PC-3 (cell line): ENCODE data around the gene ZNF488.

ENCODE experiments used
- CTCF ChIP-seq: fragments of 300-600 bp; sonication (generic); conservative IDR thresholded peaks from 2 replicates; pipeline ENCODE4 v1.5.1; 2017; ENCODE audit warnings: antibody characterized with exemption, low read depth, mild to moderate bottlenecking, low read length
- EZH2phosphoT487 ChIP-seq: fragments of 300-600 bp; sonication (generic); IDR thresholded peaks from 2 replicates; pipeline ENCODE4 v1.6.1; 2018; ENCODE audit warnings: mild to moderate bottlenecking, antibody characterized with exemption, low read length, borderline replicate concordance

GRCh38 chr10:47413531-47414226 is 29.6 kb upstream of the ZNF488 start:
- no peak for TF ChIP-seq CTCF
- no peak for TF ChIP-seq EZH2phosphoT487
